ENCODE data around the gene ZDHHC11.
"Not testable (repeated sequence)": the region's sequence is repeated elsewhere in the genome, so short reads cannot be mapped to it uniquely, and the experiment has no call there.

Gene ZDHHC11

DNA sequence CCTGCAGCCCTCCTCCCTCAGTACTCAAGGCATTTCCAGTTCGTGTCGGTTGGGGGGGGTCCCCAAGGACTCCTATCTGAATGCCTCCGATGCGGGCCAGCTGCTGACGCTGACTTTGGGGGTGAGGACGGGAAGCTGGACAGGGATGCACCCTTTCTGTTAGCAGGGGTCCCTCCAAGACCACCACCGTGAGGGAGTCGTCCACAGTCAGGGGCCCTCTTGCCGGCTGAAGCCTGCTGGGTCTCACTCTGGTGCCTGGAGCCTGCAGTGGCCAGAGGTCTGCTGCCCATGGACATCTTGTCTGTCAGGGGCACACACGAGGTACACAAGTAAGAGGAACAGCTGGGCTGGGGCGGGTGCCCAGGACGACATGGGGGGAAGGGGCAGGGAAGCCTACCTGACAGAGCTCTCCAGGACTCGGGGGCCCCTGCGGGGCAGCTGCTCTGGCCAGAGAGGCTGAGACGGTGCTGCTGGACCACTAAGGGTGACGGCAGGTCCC is 9.1 kb upstream of the ZDHHC11 start:
- DNase-seq (ENCODE audit: low spot score): no peak

DNA sequence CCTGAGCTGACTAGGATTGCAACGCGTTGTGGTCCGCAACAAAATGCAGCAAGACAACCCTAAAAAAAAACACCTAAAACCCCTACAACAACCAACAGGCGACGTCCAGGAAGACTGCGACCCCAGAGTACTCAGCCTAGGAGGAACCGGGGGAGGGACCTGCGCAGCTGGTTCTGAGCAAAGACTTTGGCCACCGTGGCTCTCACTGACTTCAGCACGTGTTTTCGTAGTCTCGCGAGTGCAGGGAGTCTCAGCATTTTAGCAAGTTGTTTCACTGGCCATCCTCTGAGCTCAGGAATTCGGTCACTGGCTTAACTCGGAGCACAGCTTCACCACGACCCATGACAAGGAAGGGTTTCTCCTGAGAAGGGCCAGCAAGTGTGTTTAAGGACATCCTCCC is 8.6 kb upstream of the ZDHHC11 start:
- DNase-seq (ENCODE audit: low spot score): no peak

DNA sequence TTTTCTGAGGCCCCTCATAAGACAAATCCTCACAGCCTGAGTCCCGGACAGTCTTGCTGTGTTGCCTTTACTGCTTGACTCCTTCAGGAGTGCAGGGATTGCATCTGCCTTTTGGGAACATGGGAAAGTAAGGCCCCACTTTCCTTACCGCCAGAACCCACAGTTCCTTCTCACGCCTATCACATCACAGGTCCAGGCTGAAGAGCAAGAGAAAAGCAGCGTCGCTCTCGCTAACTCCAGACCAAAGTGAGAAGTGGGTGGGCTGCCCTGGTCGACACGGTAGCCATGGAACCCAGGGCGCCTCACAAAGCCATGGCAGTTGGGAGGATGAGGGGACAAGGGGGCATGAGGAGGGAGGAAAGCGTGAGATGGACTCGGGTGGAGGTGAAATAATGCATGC is 7.9 kb upstream of the ZDHHC11 start:
- no peak for DNase-seq (ENCODE audit: low spot score)

DNA sequence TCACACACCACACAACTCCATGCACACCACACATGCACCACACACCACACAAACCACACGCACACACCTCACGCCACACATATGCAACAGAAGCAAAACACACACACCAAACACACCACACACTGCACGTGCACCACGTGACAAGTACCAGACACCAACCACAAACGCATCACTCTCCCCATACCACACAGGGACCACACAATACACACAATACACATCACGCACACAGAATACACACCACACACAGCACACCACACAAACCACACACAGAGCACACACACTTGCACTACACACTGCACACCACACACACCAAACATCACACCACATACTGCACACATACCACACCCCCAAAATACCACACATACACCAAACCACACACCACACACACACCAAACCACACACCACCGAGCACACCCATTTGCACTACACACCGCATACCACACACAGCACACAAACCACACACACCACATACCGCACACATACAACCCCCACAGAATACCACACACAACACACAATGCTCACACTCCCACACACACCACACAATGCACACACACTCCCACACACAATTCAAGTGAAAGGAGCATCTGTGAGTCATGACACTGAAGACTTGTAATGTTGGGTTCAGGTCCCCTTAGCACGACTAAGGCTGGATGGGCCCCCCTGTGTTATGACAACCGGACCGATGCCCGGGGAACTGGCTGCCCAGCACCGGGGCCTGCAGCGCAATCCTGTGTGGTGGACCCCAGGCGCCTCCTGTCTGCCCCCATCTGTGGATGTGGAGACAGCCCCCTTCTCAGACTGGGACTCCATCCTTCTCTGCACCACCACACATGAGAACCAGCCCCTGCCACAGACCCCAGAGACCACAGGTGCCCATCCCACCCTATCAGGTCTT is 6.0 kb upstream of the ZDHHC11 start:
- DNase-seq (ENCODE audit: low spot score): no peak

DNA sequence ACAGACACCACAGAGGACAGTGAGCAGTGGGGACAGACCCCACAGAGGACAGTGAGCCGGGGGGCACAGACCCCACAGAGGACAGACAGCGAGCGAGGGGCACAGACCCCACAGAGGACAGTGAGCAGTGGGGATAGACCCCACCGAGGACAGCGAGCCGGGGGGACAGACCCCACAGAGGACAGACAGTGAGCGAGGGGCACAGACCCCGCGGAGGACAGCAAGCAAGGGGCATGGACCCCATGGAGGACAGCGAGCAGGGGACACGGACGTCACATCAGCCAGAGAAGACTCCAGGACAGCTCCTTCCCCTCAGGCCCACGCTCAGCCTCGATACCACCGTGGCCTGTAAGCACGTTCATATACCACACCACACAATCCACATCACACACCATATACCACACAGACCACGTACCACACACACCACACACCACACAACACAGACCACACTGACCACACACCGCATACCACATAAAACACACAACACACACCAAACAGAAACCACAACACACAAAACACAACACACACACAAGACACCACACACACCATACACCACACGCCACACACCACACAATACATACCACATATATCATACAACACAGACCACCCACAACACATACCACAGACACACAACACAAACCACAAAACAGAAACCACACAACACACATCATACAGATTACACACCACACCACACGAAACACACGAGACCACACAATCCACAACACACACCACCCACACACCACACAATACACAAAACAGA is 5.2 kb upstream of the ZDHHC11 start:
- no peak for DNase-seq (ENCODE audit: low spot score)

DNA sequence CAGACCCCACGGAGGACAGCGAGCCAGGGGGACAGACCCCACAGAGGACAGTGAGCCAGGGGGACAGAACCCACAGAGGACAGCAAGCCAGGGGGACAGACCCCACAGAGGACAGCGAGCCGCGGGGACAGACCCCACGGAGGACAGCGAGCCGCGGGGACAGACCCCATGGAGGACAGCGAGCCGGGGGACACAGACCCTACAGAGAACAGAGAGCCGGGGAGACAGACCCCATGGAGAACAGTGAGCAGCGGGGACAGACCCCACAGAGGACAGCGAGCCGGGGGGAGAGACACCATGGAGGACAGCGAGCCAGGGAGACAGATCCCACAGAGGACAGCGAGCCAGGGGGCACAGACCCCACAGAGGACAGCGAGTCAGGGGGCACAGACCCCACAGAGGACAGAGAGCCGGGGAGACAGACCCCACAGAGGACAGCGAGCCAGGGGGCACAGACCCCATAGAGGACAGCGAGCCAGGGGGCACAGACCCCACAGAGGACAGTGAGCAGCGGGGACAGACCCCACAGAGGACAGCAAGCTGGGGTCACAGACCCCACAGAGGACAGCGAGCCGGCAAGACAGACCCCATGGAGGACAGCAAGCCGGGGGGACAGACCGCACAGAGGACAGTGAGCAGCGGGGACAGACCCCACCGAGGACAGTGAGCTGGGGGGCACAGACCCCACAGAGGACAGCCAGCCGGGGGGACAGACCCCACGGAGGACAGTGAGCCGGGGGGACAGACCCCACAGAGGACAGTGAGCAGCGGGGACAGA is 4.4 kb upstream of the ZDHHC11 start:
- no peak for DNase-seq (ENCODE audit: low spot score)

DNA sequence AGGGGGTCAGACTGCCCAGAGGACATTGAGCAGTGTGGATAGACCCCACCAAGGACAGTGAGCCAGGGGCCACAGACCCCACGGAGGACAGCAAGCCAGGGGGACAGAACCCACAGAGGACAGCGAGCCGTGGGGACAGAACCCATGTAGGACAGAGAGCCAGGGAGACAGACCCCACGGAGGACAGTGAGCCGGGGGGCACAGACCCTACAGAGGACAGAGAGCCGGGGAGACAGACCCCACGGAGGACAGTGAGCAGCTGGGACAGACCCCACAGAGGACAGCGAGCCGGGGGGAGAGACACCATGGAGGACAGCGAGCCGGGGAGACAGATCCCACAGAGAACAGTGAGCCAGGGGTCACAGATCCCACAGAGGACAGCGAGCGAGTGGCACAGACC is 3.4 kb upstream of the ZDHHC11 start:
- no peak for DNase-seq (ENCODE audit: low spot score)

DNA sequence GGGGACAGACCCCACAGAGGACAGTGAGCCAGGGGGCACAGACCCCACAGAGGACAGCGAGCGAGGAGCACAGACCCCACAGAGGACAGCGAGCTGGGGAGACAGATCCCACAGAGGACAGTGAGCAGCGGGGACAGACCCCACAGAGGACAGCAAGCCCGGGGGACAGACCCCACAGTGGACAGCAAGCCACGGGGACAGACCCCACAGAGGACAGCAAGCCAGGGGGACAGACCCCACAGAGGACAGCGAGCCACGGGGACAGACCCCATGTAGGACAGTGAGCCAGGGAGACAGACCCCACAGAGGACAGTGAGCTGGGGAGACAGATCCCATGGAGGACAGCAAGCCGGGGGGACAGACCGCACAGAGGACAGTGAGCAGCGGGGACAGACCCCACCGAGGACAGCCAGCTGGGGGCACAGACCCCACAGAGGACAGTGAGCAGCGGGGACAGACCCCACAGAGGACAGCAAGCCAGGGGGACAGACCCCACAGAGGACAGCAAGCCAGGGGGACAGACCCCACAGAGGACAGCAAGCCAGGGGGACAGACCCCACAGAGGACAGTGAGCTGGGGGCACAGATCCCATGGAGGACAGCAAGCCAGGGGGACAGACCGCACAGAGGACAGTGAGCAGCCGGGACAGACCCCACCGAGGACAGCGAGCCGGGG is 2.8 kb upstream of the ZDHHC11 start:
- DNase-seq (ENCODE audit: low spot score): not testable (repeated sequence)

DNA sequence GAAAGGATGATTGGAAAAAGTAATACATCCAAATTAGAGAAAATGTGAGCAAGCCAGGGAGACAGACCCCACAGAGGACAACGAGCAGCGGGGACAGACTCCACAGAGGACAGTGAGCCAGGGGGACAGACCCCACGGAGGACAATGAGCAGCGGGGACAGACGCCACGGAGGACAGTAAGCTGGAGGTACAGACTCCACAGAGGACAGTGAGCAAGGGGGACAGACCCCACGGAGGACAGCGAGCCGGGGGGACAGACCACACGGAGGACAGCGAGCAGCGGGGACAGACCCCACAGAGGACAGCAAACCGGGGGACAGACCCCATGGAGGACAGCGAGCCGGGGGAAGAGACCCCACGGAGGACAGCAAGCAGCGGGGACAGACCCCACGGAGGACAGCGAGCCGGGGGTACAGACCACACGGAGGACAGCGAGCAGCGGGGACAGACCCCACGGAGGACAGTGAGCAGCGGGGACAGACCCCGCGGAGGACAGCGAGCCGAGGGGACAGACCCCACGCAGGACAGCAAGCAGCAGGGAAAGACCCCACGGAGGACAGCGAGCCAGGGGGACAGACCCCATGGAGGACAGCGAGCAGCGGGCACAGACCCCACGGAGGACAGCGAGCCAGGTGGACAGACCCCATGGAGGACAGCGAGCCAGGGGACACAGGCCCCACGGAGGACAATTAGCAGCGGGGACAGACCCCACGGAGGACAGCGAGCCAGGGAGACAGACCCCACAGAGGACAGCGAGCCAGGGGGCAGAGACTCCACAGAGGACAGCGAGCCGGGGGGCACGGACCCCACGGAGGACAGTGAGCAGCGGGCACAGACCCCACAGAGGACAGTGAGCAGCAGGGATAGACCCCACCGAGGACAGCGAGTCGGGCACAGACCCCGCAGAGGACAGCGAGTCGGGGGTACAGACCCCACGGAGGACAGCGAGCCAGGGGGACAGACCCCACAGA is 1.9 kb upstream of the ZDHHC11 start:
- DNase-seq (ENCODE audit: low spot score): no peak

DNA sequence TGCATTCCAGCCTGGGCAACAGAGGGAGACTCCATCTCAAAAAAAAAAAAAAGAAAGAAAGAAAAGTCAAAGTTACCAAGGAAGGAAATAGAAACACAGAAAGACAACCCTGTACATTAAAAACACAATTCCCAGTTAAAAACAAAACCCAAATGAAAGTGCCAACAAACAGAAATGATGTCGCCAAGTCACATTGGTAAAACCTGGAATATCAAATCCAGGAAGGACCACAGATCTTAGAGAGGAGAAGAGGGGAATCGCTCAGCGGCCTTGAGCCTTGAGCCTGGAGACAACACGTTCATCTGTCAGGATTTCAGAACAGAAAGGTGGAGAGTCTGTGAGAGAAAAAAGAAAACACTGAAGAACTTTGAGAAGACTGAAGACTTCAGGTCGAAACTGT is 1.2 kb upstream of the ZDHHC11 start:
- DNase-seq (ENCODE audit: low spot score): no peak

DNA sequence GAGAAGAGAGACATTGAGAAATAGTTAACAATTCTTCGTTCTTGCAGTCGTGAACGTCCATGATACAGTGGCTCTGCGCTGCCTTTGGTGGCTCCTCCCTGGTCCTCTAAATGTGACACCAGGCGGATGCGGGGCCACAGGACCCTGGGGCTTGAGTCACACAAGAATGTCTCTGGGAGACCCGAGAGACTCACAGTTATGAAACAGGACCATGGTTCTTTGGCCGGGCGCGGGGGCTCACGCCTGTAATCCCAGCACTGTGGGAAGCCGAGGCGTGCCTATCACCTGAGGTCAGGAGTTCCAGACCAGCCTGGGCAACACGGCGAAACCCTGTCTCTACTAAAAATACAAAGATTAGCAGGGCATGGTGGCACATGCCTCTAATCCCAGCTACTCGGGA is 767 bp upstream of the ZDHHC11 start:
- no peak for DNase-seq (ENCODE audit: low spot score)

DNA sequence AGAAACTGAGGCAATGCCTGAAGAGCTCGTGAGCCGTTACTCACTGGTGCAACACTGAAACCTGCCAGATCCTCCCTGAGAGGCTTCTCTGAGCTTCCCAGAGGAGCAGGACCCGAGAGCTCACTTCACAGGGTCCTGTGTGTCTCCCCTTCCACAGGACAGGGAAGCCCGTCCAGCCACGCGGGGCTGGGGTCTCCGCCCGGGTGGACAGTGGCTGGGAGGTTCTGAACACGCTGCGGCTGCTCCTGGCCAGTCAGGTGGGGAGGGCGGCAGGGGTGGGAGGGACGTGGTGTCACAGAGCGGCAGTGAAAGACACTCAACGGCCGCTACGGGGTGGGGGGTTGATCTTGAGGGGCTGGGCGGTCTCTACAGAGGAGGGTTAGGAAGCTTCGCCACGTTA is 290 bp upstream of the ZDHHC11 start:
- no peak for DNase-seq (ENCODE audit: low spot score)

DNA sequence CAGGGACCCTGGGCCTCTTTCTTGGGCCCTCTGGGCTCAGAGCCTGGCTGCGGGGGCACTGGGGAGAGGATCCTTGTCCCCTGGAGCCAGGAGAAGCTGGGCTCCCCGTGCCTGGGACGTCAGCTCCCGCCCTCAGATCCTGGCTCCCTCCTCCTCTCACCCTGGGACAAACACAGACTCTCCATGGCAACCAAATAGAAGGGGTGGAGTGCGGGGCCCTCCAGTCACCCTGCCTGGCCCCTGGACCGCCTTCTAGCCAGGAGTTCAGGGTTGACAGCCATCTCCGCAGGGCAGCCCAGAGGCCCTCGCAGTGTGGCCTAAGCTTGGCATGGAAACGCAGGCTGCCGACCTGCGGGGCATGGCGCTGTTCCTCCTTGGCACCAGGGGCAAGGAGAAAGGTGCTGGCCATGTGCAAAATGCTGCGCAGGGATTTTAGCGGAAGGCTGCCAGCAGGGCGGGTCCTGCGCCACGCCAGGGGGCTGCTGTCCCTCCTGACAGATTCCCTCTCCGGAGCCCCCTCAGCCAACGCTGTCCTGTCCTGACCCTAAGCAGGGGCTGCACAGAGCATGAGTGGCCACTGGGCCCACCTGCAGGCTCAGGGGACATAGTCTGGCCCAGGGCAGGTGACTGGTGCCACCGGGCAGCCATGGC is 1.0 kb downstream of the ZDHHC11 start:
- DNase-seq (ENCODE audit: low spot score): no peak

DNA sequence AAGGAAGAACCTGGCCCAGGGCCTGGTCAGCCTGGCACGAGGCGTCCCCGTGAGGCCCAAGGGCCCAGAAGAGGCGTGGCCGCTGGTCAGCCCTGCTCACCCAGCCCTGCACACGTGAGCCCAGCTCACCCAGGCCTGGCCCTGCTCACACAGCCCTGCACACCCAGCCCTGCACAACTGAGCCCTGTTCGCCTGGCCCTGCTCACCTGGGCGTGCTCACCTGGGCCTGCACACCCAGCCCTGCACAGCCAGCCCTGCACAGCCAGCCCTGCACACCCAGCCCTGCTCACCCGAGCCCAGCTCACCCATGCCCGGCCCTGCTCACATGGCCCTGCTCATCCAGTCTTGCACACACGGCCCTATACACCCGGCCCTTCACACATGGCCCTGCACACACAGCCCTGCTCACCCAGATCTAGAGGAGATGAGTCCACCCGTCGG is 2.1 kb downstream of the ZDHHC11 start:
- DNase-seq (ENCODE audit: low spot score): no peak

DNA sequence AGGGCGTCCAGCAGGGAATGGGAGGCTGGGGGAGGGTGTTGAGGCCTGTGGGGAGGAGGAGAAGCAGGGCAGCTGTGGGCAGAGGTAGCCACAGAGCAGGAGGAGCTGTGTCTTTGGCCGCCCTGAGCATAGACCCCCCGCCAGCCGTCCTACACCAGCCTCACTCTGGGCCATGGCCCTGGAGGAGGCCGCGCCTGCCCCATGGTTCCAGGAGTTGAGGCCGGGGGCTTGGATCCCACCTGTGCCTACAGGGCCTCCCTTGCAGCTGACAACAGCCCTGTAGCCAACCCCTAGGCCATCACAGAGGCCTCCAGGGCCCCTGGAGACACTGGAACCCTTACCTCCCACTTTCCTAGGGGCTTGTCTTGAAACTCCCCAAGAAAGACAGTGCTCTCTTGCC is 3.0 kb downstream of the ZDHHC11 start:
- DNase-seq (ENCODE audit: low spot score): not testable (repeated sequence)

DNA sequence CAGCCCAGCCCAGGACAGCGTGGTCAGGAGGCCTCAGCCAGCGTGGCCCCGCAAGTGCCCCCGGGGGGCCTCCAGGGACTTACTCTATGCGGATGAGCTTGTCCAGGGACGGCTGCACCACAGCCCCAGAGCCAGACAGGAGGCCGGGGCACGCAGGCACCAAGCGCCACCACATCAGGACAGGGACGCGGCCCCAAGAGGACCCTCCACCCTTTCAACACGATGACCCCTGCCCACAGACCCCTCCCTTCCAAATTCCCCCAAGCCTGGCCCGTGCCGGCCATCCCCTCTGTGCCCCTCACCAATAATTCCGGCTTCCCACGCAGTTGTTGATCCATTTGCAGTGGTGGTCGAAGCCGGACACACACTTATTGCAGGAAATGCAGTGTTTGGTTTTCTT is 3.6 kb downstream of the ZDHHC11 start:
- not testable (repeated sequence) for DNase-seq (ENCODE audit: low spot score)

DNA sequence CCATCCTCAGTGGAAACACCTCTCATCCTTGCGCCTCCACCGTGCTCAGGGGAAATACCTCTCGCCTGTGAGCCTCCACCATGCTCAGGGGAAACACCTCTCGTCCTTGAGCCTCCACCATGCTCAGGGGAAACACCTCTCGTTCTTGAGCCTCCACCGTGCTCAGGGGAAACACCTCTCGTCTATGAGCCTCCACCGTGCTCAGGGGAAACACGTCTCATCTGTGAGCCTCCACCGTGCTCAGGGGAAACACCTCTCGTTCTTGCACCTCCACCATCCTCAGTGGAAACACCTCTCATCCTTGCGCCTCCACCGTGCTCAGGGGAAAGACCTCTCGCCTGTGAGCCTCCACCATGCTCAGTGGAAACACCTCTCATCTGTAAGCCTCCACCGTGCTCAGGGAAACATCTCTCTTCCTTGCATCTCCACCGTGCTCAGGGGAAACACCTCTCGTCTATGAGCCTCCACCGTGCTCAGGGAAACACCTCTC is 4.1 kb downstream of the ZDHHC11 start:
- DNase-seq (ENCODE audit: low spot score): not testable (repeated sequence)

DNA sequence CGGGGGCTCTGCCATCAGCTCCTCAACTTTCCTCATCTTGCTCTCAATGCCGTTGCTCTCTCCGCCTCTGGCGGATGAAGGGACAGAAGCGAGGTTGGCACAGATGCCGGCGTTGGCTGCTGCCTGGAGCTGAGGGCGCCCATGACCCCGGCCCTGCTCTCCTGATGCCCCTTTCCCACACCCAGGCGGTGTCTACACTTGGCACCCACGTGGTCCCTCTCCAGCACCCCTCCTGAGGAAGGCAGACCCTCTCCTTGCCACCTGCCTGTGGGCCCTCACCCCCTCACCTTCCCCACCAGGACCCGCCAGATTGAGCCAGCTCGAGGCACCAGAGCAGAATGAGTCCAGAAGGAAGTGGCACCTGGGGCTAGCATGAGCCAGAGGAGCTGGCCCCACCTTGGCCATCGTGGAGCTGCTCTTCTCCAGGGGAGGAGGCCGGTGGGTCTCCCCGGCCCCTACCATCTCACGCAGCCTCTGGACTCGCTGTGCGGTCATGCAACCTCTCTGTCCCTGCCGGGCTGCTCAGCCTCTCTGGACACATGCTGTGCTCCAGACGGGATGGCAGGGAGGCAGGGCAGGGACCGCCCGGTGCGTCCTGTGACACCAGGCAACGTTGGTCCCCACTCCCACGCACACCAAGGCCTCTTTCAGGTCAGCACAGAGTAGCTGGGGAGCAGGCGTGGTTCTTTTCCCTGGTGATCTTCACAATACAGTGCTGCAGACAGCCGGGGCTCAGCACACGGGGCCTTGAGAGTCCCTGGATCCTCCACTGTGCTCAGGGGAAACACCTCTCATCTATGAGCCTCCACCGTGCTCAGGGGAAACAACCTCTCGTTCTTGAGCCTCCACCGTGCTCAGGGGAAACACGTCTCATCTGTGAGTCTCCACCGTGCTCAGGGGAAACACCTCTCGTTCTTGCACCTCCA is 4.8 kb downstream of the ZDHHC11 start:
- not testable (repeated sequence) for DNase-seq (ENCODE audit: low spot score)

All from Ammon's horn (tissue), 1 donor.